GM18861 (cell line): ENCODE measurements around the gene ZNF668.
"Not testable (repeated sequence)": the region's sequence is repeated elsewhere in the genome, so short reads cannot be mapped to it uniquely, and the experiment has no call there.

ENCODE experiments used
- ATAC-seq: cut with Tn5 transposase; IDR thresholded peaks from one replicate; pipeline ENCODE4 v1.9.1; 2021; ENCODE audit not compliant: unreplicated experiment

ZNF668 gene

GRCh38 chr16:31061126-31061812 is 12.8 kb downstream of the ZNF668 start:
- no peak for ATAC-seq

DNA sequence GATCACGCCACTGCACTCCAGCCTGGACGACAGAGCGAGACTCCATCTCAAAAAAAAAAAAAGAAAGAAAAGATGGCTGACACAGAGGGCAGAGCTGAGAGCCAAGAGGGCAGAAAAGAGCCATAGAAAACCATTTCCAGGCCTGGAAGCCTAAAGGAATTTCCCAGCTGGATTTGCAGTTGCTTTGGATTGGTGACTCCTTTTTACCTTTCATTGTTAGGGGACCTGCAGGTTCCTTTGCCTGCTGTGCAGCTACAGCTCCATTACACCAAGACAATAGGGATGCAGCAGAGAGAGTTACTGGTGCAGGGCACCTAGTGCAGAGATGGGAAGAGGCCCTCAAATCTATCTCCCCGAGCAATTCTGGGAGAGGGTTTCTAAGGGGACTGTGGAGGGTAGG is 18.4 kb downstream of the ZNF668 start:
- ATAC-seq = no peak

DNA sequence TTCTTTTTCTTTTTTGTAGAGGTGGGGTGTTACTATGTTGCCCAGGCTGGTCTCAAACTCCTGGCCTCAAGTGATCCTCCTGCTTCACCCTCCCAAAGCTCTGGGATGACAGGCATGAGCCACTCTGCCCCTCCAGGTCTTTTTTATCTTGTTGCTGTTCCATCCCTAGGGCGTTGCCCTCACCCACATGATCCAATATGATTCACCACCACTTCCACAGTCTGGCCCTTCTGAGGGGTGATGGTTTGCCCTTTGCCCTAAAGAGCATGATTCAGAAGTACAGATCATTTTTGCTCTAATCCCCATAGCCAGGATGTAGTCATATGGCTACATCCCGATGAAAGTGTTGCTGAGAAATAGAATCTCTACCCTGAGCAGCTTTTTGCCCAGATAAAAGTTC is 21.9 kb downstream of the ZNF668 start:
- ATAC-seq = no peak

- ATAC-seq = no peak
Observed at GRCh38 chr16:31050280-31051030, 23.6 kb downstream of the ZNF668 start.

DNA sequence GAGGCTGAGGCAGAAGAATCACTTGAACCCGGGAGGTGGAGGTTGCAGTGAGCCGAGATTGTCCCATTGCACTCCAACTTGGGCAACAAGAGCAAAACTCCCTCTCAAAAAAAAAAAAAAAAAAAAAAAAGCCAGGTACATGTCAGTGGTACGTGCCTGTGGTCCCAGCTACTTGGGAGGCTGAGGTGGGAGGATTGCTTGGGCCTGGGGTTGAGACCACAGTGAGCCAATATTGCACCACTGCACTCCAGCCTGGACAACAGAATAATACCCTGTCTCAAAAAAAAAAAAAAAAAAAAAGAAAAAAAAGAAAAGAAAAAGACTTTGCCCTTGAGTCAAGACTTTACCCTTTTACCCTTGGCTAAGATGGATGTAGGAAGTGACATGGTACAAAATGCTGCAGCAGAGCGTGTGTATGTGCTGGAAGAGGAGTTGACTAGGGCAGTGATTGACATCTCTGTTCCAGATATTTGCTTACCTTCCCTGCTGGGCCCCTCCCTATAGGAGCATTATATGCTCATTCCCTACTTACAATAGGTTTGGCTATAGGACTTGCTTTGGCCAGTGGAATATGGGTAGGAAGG is 30.1 kb downstream of the ZNF668 start:
- no peak for ATAC-seq

- no peak for ATAC-seq
Observed at GRCh38 chr16:31043352-31043751, 30.7 kb downstream of the ZNF668 start.

DNA sequence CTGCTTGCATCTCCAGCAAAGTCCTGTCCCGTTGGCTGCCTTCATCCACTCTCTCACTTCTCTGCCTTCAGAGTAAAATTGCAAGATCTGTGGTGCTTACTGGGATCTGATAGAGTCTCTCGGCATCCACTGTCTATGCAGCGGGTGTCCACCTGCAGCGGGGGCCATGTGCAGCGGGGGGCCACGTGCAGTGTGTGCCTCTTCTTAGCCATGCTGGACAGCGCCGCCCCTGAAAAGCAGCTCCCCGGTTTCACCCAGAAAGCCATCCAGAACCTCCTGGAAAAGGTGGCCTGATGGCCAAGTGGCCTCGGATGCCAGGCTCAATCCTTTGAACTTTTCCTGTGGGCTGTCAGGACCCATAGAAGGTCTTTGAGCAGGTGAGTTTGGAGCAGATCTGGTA is 31.2 kb downstream of the ZNF668 start:
- no peak for ATAC-seq

DNA sequence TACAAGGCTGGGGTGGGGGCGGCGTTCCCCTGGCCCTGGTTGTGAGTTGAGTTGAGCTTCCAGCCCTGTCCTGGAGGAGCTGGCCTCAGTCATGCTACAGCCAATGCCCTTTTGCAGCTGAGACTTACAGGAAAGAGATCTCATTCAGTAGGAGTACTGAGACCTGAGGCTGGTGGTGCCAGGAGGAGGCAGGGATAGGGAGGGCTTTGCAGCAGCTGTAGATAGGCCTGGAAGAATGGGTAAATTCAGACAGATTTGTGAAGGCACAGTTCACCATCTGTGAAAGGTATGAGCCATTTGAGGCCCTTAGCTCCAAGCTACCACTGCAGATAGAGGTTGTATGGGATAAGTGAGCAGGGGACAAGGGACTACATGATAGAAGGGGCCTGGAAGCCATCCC is 35.0 kb downstream of the ZNF668 start:
- ATAC-seq = no peak

- ATAC-seq = no peak
Observed at GRCh38 chr16:31036691-31037090, 37.3 kb downstream of the ZNF668 start.

DNA sequence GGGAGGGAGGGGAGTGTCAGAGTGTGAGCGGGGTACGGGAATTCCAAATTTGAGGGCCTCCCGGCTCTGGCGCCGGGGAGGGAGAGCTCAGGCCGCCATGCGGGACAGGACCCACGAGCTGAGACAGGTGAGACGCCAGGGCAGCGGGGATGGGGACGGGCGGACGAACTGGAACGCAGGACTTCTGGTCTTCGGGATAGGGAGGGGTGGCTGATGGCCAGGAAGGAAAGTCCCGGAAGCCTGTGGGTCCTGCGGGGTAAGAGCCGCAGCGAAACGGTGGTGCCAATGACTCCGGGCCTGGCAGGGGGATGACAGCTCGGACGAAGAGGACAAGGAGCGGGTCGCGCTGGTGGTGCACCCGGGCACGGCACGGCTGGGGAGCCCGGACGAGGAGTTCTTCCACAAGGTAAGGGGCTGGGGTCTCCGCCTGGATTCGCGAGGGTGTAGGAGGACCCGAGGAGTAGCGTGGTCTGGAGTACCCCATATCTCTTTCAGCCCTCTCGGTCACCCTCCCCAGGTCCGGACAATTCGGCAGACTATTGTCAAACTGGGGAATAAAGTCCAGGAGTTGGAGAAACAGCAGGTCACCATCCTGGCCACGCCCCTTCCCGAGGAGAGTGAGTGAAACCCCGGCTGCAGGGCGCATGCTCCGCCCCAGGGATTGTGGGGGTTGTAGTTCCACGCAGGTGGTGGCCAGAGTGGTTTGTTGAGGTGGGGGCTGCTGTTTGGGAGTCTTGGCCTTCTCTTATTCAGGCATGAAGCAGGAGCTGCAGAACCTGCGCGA is 40.1 kb downstream of the ZNF668 start:
- peak; percentile 47 for ATAC-seq

DNA sequence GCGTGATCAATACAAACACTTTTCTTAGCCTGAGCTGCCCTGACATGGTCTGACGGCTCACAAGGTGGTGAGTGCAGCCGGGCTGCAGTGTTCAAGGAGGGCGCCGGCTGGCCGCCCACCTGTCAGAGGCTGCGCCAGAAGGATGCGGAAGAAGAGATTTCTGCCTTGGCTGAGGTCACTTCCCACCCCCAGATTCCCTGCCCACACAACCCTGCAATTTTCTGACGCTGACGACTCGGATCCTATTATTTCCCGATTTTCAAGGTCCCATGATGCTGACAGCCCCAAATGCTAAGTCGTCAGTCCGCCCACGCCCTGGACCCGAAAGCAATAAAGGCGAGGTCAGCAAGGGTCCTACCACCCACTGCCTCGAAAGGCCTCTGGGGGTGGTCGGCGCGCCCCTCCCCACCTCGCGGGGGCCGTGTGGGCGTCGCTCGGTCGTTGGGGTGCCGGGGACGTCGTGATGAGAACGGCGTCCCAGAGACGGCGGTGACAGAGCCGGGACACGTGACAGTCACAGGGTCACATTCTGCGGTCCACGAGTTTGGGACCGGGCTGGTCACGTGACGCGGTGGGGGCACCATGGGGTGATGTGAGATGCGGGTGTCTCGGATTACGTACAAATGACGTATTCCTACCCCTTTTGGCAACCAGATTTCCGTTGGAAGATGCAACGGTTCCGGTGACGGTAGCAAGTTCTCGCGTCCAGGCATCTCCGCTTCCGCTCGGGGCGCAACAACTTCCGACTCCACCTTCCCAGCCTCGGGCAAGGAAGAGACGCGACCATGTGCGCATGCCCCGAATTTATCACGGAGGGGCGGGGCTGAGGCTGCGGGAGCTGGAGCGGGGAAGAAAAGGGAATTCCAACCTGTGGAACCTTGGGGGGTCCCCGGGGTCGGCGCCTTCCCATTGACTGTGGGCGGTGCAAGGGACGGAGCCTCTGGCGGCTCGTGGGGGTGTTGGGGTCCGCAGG is 41.0 kb downstream of the ZNF668 start, which contains the start of gene STX4:
STX4 (plus strand) TSS at position 823 of the 973 bp plus-strand sequence. CDS start 248 bp downstream, outside the sequence.
- ATAC-seq = peak; percentile 65

DNA sequence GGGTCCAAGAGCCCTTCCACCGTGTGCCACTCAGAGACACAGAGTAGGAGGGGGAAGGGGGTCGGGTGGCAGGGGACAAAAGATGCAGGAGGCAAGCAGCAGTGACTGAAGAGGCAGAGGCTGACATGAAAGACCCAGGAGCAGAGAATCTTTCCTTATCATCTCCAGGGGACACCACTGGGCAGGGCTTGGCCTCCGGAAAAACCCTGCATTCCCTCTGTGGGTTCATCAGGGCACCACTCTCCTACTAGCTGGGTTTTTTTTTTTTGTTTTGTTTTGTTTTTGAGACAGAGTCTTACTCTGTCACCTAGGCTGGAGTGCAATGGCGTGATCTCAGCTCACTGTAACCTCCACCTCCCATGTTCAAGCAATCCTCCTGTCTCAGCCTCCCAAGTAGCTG is 42.8 kb downstream of the ZNF668 start:
- no peak for ATAC-seq

DNA sequence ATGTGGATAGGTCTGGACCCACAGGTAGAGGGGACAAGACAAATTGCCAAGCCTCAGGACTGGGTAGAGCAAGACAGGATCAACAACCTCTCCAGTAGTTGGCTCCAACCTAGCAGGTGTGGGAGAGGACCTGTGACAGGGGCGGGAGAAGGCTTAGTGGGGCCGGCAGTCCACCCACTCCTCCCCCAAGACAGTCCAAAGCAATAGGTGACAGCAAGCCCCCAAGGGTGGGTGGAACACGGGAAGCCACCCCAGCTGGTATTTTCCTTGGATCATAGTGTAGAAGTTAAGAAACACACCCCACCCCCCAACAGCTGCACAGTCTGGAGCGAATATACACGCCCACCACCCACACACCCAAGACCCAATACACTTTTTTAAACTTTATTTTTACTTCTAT is 44.8 kb downstream of the ZNF668 start:
- ATAC-seq = no peak

DNA sequence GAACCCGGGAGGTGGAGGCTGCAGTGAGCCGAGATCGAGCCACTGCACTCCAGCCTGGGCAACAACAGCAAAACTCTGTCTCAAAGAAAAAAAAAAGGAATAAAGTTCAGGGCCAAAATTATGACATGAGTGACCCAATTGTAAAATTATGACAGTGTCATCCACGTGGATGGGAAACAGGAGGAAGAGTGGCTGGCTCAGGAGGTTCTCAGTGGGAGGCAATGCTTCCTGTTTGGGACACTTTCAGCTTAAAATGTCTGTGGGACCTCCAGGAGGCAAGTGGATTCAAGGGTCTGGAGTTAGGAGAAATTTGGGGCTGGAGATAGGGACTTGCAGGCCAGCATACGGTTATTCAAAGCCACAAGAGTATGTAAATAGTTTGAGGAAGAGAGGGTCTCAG is 48.7 kb downstream of the ZNF668 start:
- no peak for ATAC-seq

DNA sequence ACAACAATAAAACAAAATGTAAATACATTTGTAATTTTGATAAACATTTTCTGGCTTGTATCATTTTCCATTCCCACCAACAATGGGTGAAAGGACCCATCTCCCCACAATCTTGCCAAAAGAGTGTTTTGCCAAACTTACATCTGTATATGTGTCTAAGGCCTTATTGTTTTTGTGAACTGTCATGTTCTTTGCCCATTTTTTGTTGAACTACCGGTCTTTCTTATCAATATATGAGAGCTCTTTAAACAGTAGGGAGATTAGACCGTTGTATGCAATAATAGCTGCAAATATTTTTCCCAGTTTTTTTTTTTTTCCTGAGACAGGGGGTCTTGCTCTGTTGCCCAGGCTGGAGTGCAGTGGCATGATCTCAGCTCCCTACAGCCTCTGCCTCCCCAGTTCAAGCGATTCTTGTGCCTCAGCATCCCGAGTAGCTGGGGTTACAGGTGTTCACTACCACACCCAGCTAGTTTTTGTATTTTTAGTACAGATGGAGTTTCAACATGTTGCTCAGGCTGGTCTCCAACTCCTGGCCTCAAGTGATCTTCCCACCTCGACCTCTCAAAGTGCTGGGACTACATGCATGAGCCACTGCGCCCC is 50.3 kb downstream of the ZNF668 start:
- no peak for ATAC-seq

- ATAC-seq = no peak
Observed at GRCh38 chr16:31023252-31023602, 50.8 kb downstream of the ZNF668 start.

- no peak for ATAC-seq
Observed at GRCh38 chr16:31022544-31023251, 51.3 kb downstream of the ZNF668 start.

- no peak for ATAC-seq
Observed at GRCh38 chr16:31020536-31020935, 53.5 kb downstream of the ZNF668 start.

DNA sequence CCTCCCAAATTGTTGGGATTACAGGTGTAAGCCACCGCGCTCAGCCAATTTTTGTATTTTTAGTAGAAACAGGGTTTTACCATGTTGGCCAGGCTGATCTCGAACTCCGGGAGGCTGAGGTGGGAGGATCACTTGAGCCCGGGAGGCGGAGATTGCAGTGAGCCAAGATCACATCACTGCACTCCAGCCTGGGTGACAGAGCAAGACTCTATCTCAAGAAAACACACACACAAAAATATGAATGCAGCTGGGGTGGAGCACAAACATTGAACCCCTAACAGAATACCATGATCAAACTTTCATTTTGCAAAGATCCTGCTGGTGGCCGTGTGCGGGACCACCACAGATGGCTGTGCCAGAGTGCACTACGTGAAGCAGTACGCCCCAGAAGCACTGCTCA is 56.3 kb downstream of the ZNF668 start:
- not testable (repeated sequence) for ATAC-seq
